GM21390 (cell line): ENCODE results near the gene FAM53B.

Experiments used
- ATAC-seq: cut with Tn5 transposase; IDR thresholded peaks from one replicate; pipeline ENCODE4 v1.9.1; 2021; ENCODE audit not compliant: unreplicated experiment

The FAM53B gene

DNA sequence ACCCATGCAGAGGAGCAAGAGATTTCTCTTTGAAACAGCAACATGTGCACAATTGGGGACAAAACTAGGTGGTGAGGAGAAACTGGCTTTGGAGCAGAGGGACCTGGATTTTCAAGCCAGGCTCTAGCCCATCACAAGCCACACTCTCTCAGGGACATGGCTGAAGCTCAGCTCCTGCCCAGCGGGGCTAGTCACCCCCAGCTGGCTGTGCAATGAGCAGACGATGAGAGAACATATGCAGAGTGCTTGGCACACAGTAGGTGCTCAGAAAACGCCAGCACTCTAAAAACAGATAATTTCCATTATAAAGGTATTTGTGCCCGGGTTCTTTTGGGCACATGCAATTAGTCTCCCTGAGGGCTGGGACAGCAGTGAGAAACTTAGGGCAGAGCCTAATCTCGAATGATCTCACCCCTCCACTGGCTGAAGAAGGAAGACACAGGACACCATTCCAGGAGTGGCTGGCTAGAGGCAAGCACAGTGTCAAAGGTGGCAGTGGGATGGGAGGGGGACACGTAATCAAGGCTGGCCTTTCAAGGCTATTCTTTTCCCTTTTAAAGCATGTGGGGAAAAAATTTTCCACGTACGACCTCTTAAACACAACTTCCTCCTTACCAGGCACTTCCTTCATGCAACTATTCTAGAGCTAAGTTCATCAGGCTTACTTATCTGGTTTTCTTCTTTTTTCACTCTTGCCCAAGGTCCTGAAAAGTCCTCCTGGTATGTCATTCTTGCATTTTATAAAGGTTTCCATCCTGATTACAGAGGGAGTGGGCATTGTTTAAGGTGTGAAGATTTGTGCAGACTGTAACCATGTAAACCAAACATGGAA, 15.1 kb downstream of the FAM53B start:
- ATAC-seq: no peak

GRCh38 chr10:124728071-124728829, 15.9 kb downstream of the FAM53B start:
- ATAC-seq: no peak

- ATAC-seq: no peak
Observed at GRCh38 chr10:124727361-124727960, 16.7 kb downstream of the FAM53B start.

DNA sequence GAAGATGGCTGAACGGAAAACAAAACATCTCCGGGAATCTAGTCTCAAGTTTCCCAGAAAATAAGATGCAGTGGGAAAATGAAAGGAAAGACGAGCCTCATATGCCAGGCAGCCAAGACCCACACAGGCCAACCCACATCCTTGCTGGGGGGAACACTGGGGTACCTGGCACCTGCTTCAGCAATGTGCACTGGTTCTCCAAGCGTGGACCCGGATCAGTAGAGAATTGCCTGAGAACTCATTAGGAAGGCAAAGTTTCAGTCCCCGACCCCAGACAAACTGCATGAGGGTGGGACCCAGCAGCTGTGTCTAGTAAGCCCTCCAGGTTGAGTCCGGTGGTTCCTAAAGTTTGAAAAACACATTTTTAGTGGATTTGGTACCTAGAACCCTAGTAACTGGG, 18.4 kb downstream of the FAM53B start:
- ATAC-seq: no peak

GRCh38 chr10:124725171-124725631, 19.0 kb downstream of the FAM53B start:
- no peak for ATAC-seq

DNA sequence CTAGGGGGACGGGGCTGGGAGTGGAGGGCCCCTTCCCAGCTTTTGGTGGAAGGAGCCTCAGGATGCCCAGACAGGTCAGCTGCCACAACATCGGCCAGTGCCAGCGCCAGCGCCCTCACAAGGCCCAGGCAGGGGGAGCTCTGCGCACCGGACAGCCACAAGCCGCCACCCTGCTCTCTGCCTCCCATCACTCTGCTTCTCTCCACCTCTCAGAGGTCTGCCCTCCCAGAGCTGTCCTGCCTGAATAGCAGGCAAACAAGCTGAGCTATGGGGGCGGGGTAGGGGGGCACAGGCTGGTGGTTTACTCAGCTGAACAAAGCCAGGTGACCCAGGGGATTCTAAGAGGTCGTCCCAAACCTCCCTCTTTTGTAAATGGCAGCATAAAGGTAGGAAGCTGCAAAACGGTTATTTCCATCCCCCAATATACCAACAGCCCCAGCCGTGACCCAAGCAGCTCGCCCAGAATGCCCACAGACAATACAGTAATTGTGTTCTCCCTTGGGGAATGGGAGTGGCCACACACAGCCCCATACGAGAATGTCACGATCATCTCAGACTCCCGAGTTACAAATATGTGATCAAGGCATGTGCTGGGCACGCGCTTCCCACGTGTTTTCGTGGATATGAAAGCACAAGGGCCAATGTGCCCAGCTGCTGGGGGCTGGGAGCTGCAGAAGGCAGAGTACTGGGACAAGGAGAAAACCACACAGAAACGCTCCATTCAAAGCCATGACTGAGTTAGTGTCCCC, 19.7 kb downstream of the FAM53B start:
- ATAC-seq: no peak

- no peak for ATAC-seq
Observed at GRCh38 chr10:124723826-124724225, 20.4 kb downstream of the FAM53B start.

GRCh38 chr10:124722798-124723783, 21.1 kb downstream of the FAM53B start:
- ATAC-seq: peak; percentile 68

DNA sequence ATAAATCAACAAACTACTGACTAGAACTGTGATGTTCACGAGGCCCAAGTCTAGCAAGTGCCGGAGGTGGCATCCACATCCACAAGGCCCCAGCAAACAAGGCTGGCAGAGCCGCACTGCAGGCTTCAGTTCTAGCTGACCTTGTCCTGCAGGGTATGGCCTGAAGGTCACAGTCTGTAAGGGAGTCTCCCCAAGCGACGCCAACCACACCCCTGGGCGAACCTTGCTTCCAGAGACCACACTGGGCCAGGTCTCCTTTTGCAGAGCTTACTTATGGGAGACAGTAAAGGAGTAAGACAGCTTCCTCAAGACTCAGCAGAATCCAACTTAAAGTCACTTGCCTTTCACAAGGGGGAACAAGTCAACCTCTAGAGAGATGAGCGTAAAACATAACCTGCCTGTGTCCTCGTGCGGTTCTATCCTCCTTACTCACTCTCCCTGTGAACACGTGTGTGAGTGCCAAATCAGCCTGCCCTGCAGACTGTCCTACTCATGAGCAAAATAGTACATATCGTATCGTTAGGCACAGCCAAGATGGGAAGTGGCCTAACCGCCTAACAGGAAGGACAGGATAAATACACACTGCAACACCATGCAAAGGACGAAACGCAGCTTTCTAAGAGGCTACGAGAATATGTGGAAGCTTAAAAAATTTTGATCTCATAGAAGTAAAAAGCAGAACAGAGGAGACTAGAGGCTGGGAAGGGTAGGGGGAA, 22.7 kb downstream of the FAM53B start:
- ATAC-seq: no peak

- ATAC-seq: peak; percentile 37
Observed at GRCh38 chr10:124719213-124719851, 24.8 kb downstream of the FAM53B start.

GRCh38 chr10:124717911-124718741, 26.1 kb downstream of the FAM53B start:
- ATAC-seq: peak; percentile 46

DNA sequence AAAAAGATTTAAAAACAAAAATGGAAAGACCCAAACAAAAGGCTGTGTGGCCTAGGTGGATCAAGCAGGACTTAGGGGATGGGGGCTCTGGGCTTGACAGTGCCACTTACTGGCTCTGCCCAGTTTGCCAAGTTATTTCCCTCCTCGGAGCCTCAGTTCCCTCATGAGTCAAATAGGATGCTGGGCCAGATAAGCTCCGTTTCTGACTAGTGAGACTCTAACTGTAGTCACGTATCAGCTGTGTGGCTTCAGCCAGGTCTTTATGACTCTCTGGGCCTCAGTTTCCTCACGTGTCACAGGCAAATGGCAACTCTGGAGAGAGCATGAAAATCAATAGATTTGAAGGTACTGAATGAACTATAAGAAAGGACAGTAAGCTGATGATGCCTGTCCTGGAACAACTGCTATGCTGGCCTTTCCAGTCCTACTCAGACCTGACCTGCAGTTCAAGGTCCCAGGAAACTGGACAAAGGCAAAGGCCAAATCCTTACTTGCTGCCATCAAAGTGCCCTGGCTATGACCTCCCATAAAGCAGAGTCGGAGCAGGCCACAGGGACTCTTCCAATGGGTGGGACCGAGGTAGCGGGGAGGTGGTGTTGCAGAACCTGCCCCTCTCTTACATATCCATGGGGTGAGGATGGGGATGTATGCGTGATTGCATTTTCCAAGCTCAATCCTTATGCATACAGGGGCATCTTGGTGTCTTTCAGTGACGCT, 27.0 kb downstream of the FAM53B start:
- ATAC-seq: no peak

GRCh38 chr10:124716369-124716768, 27.8 kb downstream of the FAM53B start:
- no peak for ATAC-seq

DNA sequence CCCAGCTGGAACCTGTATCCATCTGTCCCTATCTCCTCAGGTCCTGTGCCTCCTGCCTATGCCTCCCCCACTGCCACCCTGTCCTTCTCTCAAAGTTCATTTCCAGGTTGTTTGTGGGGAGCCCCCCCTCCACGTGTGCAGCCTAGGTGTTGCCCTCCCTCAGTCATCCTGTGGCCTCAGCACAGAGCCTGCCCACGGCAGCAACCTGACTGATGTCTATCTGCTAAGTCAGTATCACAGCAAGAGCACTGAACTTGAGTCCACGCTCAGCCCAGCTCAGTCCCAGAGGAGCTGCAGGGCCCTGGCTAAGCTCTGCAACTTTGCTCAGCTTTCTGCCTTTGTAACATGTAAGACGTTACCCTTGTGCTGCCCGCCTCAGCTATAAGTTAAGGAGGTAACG, 28.7 kb downstream of the FAM53B start:
- ATAC-seq: no peak

- no peak for ATAC-seq
Observed at GRCh38 chr10:124713679-124714255, 30.4 kb downstream of the FAM53B start.

GRCh38 chr10:124712704-124713407, 31.3 kb downstream of the FAM53B start:
- no peak for ATAC-seq
